NT2/D1 (cell line): Measurements from ENCODE around the gene CFL1.

Experiments used
- YY1 ChIP-seq: IDR thresholded peaks from 2 replicates; pipeline ENCODE4 v1.6.1; 2011; ENCODE audit not compliant: insufficient read length, insufficient read depth
- ZNF274 ChIP-seq: IDR thresholded peaks from 2 replicates; pipeline ENCODE4 v1.6.1; 2011; ENCODE audit warnings: mild to moderate bottlenecking, low read depth, low read length

DNA sequence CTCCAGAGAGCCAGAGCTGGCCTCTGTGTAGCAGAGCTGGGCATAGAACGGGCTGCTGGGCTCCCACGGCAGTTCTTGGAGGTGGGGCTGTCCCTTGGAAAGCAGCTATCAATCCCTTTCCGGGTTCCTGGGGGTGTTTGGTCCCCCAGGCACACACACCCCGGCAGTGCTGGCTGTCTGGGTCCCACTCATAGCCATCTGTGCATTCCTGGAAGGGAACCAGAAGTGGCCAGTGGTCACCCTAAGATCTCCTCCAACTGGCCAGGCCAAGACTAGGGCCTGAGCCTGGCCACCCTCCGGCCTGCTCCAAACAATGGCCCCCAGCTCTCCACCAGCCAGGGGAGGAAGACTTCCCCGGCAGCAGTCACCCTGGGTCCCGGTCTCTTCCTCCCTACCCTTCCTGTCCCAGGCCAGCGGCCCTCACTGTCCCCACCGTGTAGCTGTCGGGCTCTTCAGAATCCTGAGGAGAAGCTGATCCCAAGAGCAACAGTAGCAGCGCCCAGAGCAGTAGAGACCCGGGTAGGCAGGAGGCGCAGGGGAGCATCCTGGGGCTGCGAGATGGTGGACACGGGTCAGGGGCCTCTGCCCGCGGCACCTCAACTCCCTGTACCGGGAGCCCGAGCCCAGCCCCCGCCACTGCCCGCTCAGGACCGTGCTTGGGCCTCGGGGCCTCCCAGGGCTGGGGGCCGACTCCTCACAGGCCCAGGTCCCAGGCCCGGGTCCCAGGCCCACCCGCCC lies 14.0 kb upstream of the CFL1 start:
- no peak for TF ChIP-seq ZNF274
- no peak for TF ChIP-seq YY1
